GM12873 (cell line): ENCODE measurements around the gene LRRC14B.

Experiments
- CTCF ChIP-seq: IDR thresholded peaks from 2 replicates; pipeline ENCODE4 v1.5.1; 2012; ENCODE audit warnings: low read depth, mild to moderate bottlenecking, moderate library complexity, low read length, control low read depth; ENCODE audit not compliant: insufficient read depth; ENCODE audit errors: missing control alignments

Gene LRRC14B

GRCh38 chr5:219460-219863, 28.2 kb downstream of the LRRC14B start:
- no peak for TF ChIP-seq CTCF

GRCh38 chr5:219991-220390, 28.7 kb downstream of the LRRC14B start:
- TF ChIP-seq CTCF: no peak

- TF ChIP-seq CTCF: no peak
These were observed 32.5 kb downstream of the LRRC14B start for GRCh38 chr5:223791-224190.

- no peak for TF ChIP-seq CTCF
These were observed 34.0 kb downstream of the LRRC14B start for GRCh38 chr5:225334-225733.

- no peak for TF ChIP-seq CTCF
These were observed 37.6 kb downstream of the LRRC14B start for GRCh38 chr5:228886-229285.

GRCh38 chr5:230711-231110, 39.4 kb downstream of the LRRC14B start:
- no peak for TF ChIP-seq CTCF

- no peak for TF ChIP-seq CTCF
These were observed 40.4 kb downstream of the LRRC14B start for GRCh38 chr5:231661-232060.
